GM21825 (cell line): ENCODE results near the gene DGCR8.

Experiments used
- ATAC-seq: cut with Tn5 transposase; IDR thresholded peaks from one replicate; pipeline ENCODE4 v1.9.1; 2021; ENCODE audit warnings: mild to moderate bottlenecking, moderate library complexity; ENCODE audit not compliant: unreplicated experiment

The DGCR8 gene

DNA sequence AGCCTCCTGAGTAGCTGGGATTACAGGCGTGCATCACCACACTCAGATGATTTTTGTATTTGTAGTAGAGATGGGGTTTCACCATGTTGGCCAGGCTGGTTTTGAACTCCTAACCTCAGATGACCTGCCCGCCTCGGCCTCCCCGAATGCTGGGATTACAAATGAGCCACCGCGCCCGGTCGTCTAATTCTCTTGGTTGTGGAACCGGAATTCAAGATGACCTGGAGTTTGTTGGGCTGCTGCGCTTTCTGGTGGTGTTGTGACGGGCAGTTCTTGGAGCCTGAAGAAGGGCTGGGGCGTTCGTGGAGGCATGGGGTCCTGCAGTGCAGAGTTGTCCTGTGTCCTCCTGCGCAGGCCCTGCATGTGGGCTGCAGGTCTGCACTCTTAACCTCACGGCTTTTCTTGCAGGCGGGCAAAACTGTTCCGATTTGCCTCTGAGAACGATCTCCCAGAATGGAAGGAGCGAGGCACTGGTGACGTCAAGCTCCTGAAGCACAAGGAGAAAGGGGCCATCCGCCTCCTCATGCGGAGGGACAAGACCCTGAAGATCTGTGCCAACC, 41.9 kb downstream of the DGCR8 start:
- no peak for ATAC-seq

GRCh38 chr22:20123366-20124082, 43.5 kb downstream of the DGCR8 start:
- no peak for ATAC-seq

GRCh38 chr22:20124083-20124787, 44.2 kb downstream of the DGCR8 start:
- no peak for ATAC-seq

GRCh38 chr22:20125201-20126174, 45.4 kb downstream of the DGCR8 start:
- no peak for ATAC-seq

GRCh38 chr22:20126284-20127029, 46.4 kb downstream of the DGCR8 start:
- no peak for ATAC-seq

- ATAC-seq = no peak
Observed at GRCh38 chr22:20127318-20127868, 47.4 kb downstream of the DGCR8 start.

GRCh38 chr22:20127869-20128618, 48.0 kb downstream of the DGCR8 start:
- no peak for ATAC-seq

- no peak for ATAC-seq
Observed at GRCh38 chr22:20128619-20128901, 48.5 kb downstream of the DGCR8 start.

- ATAC-seq = no peak
Observed at GRCh38 chr22:20128902-20129746, 49.1 kb downstream of the DGCR8 start.

GRCh38 chr22:20129747-20130014, 49.6 kb downstream of the DGCR8 start:
- no peak for ATAC-seq

DNA sequence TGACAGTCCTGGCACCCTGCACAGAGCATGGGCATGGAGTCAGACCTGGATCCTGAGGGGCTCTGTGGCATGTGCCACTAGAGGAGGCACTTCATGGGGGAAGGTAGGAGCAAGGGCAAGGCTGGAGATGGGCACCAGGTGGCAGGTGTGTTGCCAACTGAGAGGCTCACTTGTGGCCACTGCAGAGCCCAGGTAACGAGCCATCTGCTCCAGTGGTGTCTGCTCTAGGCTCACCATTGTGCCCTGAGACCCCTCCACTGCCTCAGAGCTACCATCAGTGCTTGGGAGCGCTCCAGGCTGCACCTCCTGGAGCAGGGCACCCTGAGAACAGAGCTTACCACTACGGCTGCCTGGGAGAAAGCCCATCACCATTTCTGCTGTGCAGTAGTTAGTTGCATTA, 50.3 kb downstream of the DGCR8 start:
- ATAC-seq = no peak

DNA sequence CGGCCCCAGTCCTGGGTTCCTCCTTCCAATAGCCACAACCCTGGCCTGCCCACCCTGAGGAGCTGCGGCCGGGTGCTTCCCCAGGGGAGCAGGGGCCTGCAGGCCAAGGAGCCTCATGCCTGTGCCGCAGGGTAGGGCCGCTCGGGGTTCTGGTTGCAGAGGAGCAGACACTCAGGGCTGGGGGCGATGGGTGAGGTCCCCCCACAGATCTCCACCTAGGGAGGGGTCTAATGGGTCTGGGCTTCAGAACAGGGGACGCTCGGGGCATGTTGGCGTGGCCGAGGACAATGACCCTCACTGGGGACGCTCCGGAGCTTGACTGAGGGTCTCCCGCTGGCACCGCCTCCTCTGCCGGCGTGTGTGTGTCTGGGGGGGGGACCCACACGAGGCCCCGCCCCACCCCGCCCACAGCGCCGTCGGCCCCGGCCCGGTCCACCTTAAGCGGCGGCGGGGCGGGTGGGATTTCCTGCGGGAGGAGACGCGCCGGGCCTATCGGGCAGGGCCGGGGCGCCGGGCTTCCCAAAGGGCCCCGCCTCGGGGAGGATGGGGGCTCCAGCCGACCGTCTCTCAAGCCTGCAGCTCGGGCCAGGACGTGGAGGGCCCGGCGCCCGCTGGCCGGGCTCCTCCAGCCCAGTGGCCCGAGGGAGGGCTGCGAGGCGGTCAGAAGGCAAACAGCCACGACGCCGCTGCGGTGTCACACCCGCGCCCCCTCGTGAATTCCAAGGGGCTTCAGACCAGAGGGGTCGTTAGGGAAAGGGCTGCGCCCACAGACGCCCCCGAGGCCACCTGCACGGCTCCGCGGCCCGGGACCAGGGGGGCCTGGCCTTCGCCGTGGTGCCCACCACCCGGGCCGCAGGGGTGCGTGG, 50.9 kb downstream of the DGCR8 start:
- peak; percentile 40 for ATAC-seq

- peak; percentile 37 for ATAC-seq
Observed at GRCh38 chr22:20131597-20131858, 51.5 kb downstream of the DGCR8 start, which contains the start of gene ZDHHC8. Gene ZDHHC8 (plus strand): TSS chr22:20131804. CDS start chr22:20131948, 144 bp downstream.

DNA sequence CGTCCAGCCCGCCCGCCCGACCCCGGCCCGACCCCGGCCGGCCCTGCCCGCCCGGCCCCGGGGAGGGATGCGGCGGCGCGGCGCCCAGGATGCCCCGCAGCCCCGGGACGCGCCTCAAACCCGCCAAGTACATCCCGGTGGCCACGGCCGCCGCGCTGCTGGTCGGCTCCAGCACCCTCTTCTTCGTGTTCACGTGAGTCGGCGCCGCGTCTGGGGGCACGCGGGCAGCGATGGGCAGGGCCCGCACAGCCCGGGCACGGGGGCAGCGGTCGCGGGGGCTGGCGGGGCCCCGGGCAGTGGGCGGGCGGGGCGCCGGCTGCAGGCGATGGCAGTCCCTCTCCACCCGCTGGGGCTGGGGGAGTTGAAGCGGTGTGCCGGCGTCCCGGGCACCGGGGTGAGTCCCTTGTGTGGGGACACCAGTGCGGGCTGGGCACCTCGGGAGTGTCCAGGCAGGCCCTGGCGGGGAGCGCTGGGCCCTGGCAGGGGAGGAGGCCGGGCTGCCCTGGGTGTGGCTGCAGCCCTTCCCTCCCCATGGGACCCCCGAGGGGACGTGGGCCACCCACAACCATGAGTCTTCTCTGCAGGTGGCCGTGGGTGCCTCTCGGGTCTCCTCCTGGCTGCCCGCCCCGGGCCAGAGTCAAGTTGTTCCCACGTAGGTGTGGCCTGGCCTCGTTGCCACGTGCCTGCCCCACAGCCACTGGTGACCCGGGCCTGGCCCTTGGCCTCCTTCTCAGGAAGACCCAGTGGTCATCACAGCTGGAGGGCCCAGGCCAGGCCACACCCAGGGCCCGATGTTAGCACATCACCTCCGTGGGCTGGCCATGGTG, 52.0 kb downstream of the DGCR8 start:
- no peak for ATAC-seq

- ATAC-seq = no peak
Observed at GRCh38 chr22:20132686-20133246, 52.7 kb downstream of the DGCR8 start.

GRCh38 chr22:20133930-20134549, 54.0 kb downstream of the DGCR8 start:
- no peak for ATAC-seq
